Measurements from ENCODE around the gene USP49.
A peak's percentile ranks its signal among the peaks of the same experiment; 100 is the strongest.
"Not testable (repeated sequence)": the region's sequence is repeated elsewhere in the genome, so short reads cannot be mapped to it uniquely, and the experiment has no call there.

The USP49 gene

GRCh38 chr6:41811946-41812345 lies 83.2 kb downstream of the USP49 start:
- DNase-seq (ENCODE audit: low spot score): not testable (repeated sequence)

GRCh38 chr6:41811095-41811494 lies 84.1 kb downstream of the USP49 start:
- DNase-seq (ENCODE audit: low spot score): no peak

GRCh38 chr6:41805830-41806774 lies 89.1 kb downstream of the USP49 start:
- no peak for DNase-seq (ENCODE audit: low spot score)

GRCh38 chr6:41801380-41801779 lies 93.8 kb downstream of the USP49 start:
- DNase-seq (ENCODE audit: low spot score): no peak

- no peak for DNase-seq (ENCODE audit: low spot score)
Observed at GRCh38 chr6:41799559-41799911, 95.6 kb downstream of the USP49 start.

- no peak for DNase-seq (ENCODE audit: low spot score)
Observed at GRCh38 chr6:41798901-41799558, 96.1 kb downstream of the USP49 start.

- no peak for DNase-seq (ENCODE audit: low spot score)
Observed at GRCh38 chr6:41796474-41796873, 98.7 kb downstream of the USP49 start.

- no peak for DNase-seq (ENCODE audit: low spot score)
Observed at GRCh38 chr6:41791984-41792383, 103.2 kb downstream of the USP49 start.

- DNase-seq (ENCODE audit: low spot score): no peak
Observed at GRCh38 chr6:41791305-41791704, 103.9 kb downstream of the USP49 start.

- no peak for DNase-seq (ENCODE audit: low spot score)
Observed at GRCh38 chr6:41790045-41790444, 105.1 kb downstream of the USP49 start.

- DNase-seq (ENCODE audit: low spot score): no peak
Observed at GRCh38 chr6:41789390-41789724, 105.8 kb downstream of the USP49 start.

- peak; percentile 86 for DNase-seq (ENCODE audit: low spot score)
Observed at GRCh38 chr6:41787219-41787917, 107.8 kb downstream of the USP49 start, which contains the start of gene TOMM6. TSS of gene TOMM6 (plus strand) at chr6:41787694. CDS start at chr6:41787698, 4 bp downstream.

GRCh38 chr6:41786451-41787218 lies 108.5 kb downstream of the USP49 start:
- DNase-seq (ENCODE audit: low spot score): peak; percentile 68

GRCh38 chr6:41785689-41786450 lies 109.3 kb downstream of the USP49 start:
- DNase-seq (ENCODE audit: low spot score): no peak

- DNase-seq (ENCODE audit: low spot score): no peak
Observed at GRCh38 chr6:41785254-41785653, 109.9 kb downstream of the USP49 start.

- no peak for DNase-seq (ENCODE audit: low spot score)
Observed at GRCh38 chr6:41784581-41785171, 110.5 kb downstream of the USP49 start.

- no peak for DNase-seq (ENCODE audit: low spot score)
Observed at GRCh38 chr6:41783106-41783780, 111.9 kb downstream of the USP49 start.

- no peak for DNase-seq (ENCODE audit: low spot score)
Observed at GRCh38 chr6:41781366-41781730, 113.8 kb downstream of the USP49 start.

- DNase-seq (ENCODE audit: low spot score): no peak
Observed at GRCh38 chr6:41780551-41781365, 114.4 kb downstream of the USP49 start, which contains the start of gene PRICKLE4. TSS of gene PRICKLE4 (plus strand) at chr6:41780782. CDS start at chr6:41783474, 2,692 bp downstream.

Data from kidney capillary endothelial cell (primary cell).